RWPE2 (cell line): Measurements from ENCODE around the gene MROH7.

Experiments
- ATAC-seq: fragments of 200-7000 bp; cut with Tn5 transposase; 3 replicates; pipeline ENCODE4 v1.9.1; 2021; ENCODE audit warnings: low read depth
- DNase-seq: peaks from one replicate; pipeline ENCODE4 v3.0.0-alpha.2; 2020; ENCODE audit warnings: low spot score
- H3K27ac ChIP-seq: fragments of 450-650 bp; 2 replicates; pipeline ENCODE4 v1.5.1; 2017; ENCODE audit warnings: mild to moderate bottlenecking; ENCODE audit not compliant: poor library complexity, severe bottlenecking
- H3K27me3 ChIP-seq: fragments of 250-450 bp; sonication (Bioruptor Pico); 2 replicates; pipeline ENCODE4 v1.5.1; 2021; ENCODE audit warnings: mild to moderate bottlenecking, moderate library complexity; ENCODE audit not compliant: insufficient read depth, poor library complexity, severe bottlenecking
- H3K36me3 ChIP-seq: fragments of 250-450 bp; sonication (Bioruptor Pico); 2 replicates; pipeline ENCODE4 v1.5.1; 2020; ENCODE audit warnings: low read depth, mild to moderate bottlenecking, moderate library complexity
- H3K4me1 ChIP-seq: fragments of 250-450 bp; sonication (Bioruptor Pico); 2 replicates; pipeline ENCODE4 v1.5.1; 2021; ENCODE audit warnings: mild to moderate bottlenecking, moderate library complexity; ENCODE audit not compliant: insufficient read depth, poor library complexity, severe bottlenecking
- H3K4me3 ChIP-seq: fragments of 250-450 bp; sonication (Bioruptor Pico); 2 replicates; pipeline ENCODE4 v1.5.1; 2021; ENCODE audit warnings: mild to moderate bottlenecking, moderate library complexity; ENCODE audit not compliant: severe bottlenecking
- H3K9me3 ChIP-seq: fragments of 250-450 bp; sonication (Bioruptor Pico); 2 replicates; pipeline ENCODE4 v1.5.1; 2021; ENCODE audit warnings: mild to moderate bottlenecking, moderate library complexity; ENCODE audit not compliant: severe bottlenecking
- TF ChIP-seq, protein P1 (sequence below): fragments of 450-650 bp; IDR thresholded peaks from one replicate; pipeline ENCODE4 v1.5.1; 2017; ENCODE audit warnings: mild to moderate bottlenecking, moderate library complexity; ENCODE audit not compliant: poor library complexity, severe bottlenecking

Gene MROH7

DNA sequence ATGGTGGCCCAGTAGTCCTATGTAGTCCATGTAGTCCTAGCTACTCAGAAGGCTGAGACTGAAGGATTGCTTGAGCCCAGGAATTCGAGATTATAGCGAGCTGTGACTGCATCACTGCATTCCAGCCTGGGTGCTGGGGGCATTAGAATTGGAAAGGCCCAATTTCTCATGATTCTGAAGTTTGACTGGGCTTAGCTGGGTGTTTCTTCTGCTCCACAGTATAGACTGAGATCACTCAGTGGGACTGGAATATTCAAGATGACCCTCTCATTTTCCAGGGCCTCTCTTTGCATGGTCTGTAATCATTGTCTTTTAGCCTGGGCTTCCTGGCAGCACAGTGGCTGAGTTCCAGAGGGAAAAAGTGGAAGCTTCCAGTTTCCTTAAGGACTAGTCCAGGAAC is 26.2 kb downstream of the MROH7 start:
- Histone ChIP-seq H3K36me3 (no peaks in the 10 kb centered on the region), H3K27ac (no peak overlapping the region), H3K9me3 (no peaks in the 10 kb centered on the region), H3K4me3 (no peak overlapping the region), H3K4me1 (no peaks in the 10 kb centered on the region), H3K27me3 (no peaks in the 10 kb centered on the region)
- ATAC-seq (no peak), DNase-seq (no peak)
- TF ChIP-seq, protein P1, sequence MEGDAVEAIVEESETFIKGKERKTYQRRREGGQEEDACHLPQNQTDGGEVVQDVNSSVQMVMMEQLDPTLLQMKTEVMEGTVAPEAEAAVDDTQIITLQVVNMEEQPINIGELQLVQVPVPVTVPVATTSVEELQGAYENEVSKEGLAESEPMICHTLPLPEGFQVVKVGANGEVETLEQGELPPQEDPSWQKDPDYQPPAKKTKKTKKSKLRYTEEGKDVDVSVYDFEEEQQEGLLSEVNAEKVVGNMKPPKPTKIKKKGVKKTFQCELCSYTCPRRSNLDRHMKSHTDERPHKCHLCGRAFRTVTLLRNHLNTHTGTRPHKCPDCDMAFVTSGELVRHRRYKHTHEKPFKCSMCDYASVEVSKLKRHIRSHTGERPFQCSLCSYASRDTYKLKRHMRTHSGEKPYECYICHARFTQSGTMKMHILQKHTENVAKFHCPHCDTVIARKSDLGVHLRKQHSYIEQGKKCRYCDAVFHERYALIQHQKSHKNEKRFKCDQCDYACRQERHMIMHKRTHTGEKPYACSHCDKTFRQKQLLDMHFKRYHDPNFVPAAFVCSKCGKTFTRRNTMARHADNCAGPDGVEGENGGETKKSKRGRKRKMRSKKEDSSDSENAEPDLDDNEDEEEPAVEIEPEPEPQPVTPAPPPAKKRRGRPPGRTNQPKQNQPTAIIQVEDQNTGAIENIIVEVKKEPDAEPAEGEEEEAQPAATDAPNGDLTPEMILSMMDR, result no peak

- no peaks in the 10 kb centered on the region for H3K9me3 ChIP-seq
- H3K27me3 ChIP-seq, result no peaks in the 10 kb centered on the region
- TF ChIP-seq, protein P1, result no peak
- DNase-seq, result no peak
- H3K4me1 ChIP-seq, result no peaks in the 10 kb centered on the region
- no peak for ATAC-seq
- H3K36me3 ChIP-seq, result no peaks in the 10 kb centered on the region
- no peak overlapping the region for H3K4me3 ChIP-seq
- no peak overlapping the region for H3K27ac ChIP-seq
Measured at GRCh38 chr1:54668567-54668966, 27.0 kb downstream of the MROH7 start.

DNA sequence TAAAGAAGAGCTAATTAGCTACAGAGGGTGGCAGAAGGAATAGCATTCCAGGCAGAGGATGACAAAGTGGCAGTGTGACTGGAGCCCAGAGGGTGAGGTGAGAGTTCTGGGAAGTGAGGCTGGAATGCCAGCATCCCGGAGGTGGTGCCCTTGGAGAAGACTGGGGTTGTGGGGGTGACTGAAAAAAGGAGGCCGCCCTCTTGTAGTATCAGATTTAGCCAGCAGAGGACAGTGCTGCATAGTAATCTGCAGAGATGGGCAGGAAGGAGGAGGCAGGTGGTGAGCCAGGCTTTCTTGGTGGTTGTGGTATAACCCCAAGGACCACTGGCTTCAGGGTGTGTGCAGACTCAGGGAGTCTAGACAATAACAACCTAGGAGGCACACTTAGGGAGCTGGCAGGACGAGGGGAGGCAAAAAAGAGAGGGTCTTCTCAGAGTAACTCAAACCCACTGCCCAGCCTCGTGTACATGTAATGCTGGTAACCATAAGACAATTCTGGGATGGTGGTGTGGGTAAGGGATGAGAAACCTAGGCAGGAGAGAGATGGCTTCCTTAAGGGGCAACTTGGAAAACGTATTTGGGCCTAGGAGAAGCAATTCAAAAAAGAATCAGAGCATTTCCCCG is 30.5 kb downstream of the MROH7 start:
- Histone ChIP-seq H3K4me3 (no peak overlapping the region), H3K27ac (no peak overlapping the region), H3K4me1 (no peaks in the 10 kb centered on the region), H3K27me3 (no peaks in the 10 kb centered on the region), H3K36me3 (no peaks in the 10 kb centered on the region), H3K9me3 (no peaks in the 10 kb centered on the region)
- ATAC-seq (peak; percentile 80), DNase-seq (no peak)
- TF ChIP-seq, protein P1, result peak; percentile 80

DNA sequence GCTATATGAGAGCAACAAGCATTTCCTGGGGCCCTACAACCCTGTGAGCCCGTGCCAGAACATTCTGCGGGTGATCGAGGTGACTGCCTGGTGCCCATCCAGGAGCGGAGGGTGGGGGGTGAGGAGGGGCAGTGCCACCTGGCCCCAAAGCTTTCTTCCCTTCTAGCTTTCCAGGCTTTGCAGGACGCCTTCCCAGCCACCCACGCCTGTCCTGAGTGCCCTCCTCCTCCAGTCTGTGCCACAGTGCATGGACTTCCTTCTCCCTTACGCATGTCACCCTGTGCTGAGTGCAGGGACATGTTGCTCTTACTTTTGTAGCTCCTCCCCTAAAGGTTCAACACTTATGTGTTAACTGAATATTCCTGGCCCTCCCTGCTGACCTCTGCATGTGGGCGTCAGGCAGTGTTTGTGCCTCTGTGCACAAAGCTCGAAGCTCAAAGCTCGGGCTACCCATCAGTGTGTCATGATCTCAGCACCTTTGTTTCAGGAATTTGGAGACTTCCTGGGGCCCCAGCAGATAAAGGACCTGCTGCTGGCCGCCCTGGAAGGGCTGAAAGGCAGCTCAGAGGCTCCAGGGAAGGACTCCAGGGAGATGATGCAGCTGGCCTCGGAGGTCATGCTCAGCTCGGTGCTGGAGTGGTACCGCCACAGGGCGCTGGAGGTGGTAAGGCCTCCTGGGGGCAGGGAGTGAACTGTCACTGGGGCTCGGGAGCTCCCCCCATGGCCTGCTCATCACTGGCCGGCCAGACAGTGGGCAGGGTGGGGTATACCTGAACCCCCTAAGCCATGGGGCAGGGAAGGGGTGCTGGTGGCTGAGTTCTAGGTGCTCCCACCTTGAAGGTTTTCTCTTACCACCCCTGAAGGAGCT is 37.4 kb downstream of the MROH7 start:
- Histone ChIP-seq H3K27me3 (no peaks in the 10 kb centered on the region), H3K4me1 (no peaks in the 10 kb centered on the region), H3K27ac (no peak overlapping the region), H3K4me3 (no peak overlapping the region), H3K36me3 (no peaks in the 10 kb centered on the region), H3K9me3 (no peaks in the 10 kb centered on the region)
- TF ChIP-seq, protein P1, result no peak
- DNase-seq (no peak), ATAC-seq (no peak; the same call in 2 of the 3 replicates)

GRCh38 chr1:54679706-54680105 is 38.1 kb downstream of the MROH7 start:
- H3K4me3 ChIP-seq, result no peak overlapping the region
- ATAC-seq (no peak), DNase-seq (no peak)
- H3K4me1 ChIP-seq, result no peaks in the 10 kb centered on the region
- H3K27me3 ChIP-seq, result no peaks in the 10 kb centered on the region
- no peaks in the 10 kb centered on the region for H3K36me3 ChIP-seq
- no peak overlapping the region for H3K27ac ChIP-seq
- H3K9me3 ChIP-seq, result no peaks in the 10 kb centered on the region
- TF ChIP-seq, protein P1, result no peak
